ENCODE measurements around the gene PTPRN2. TPM values are rescaled to one million over a fixed set of nuclear protein-coding genes. Genes with fewer than 3 reads are reported as not detected.

PTPRN2 gene
- total and polyA plus RNA-seq, 2 donors = 1.7 to 1.9 TPM

DNA sequence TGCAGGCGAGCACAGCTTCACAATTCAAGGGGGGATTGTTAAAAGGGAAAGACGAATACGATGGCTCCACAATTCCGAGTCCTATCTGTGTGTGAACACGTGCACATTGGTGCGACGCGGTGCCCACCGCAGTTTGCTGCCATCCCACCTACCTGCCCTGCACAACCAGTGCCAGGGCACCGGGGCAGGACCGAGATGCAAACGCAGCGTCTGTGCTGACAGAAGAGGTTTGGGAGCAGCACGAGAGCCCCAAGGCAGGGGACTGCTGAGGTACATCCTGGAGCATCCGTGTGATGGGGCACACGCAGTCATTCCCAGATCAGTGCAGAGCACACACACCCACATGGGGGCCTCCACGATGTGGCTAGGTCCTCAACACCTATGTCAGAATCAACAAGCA lies 1029.6 kb downstream of the PTPRN2 start:
- no peak for DNase-seq (ENCODE audit: low read depth in 6 of 9, low spot score in 9 of 9)

DNA sequence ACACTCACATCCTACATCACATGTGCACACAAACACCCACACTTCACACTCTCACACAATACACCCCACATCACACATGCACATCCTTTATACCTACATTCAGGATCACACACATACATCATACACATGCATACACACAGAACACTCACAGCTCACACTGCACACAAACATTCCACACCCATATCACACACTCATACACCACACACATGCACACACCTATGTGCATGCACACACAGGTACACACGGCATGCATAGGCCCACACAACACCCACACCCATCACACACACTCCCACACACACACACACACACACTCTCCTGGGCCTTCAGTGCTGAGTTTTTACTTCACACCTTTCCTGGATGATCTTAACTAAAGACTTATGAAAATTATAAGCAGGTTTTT lies 1030.4 kb downstream of the PTPRN2 start:
- no peak overlapping the region for H3K4me3 ChIP-seq (ENCODE audit: low read length in 2 of 2)
- no peaks in the 10 kb centered on the region for H3K27me3 ChIP-seq (ENCODE audit: control insufficient read depth in 2 of 2, insufficient read depth in 1 of 2, low read length in 1 of 2)
- H3K9me3 ChIP-seq (ENCODE audit: control insufficient read depth in 2 of 2, insufficient read depth in 1 of 2, low read length in 1 of 2) = no peaks in the 10 kb centered on the region
- H3K4me1 ChIP-seq (ENCODE audit: control insufficient read depth in 2 of 2, insufficient read depth in 2 of 2, low read length in 2 of 2) = no peaks in the 10 kb centered on the region
- H3K27ac ChIP-seq (ENCODE audit: low read depth in 1 of 2, low read length in 1 of 2) = no peak overlapping the region
- no peaks in the 10 kb centered on the region for H3K36me3 ChIP-seq (ENCODE audit: control insufficient read depth in 2 of 2, insufficient read depth in 2 of 2, low read length in 1 of 2)
- 100% methylated on average over 1 of the region's 1 CpG for WGBS
- no peak for DNase-seq (ENCODE audit: low read depth in 6 of 9, low spot score in 9 of 9)

More for the DNA sequence above, 1029.6 kb downstream of the PTPRN2 start:
- Histone ChIP-seq H3K4me1 (ENCODE audit: control insufficient read depth in 2 of 2, insufficient read depth in 2 of 2, low read length in 2 of 2) (no peaks in the 10 kb centered on the region), H3K27ac (ENCODE audit: low read depth in 1 of 2, low read length in 1 of 2) (no peak overlapping the region), H3K9me3 (ENCODE audit: control insufficient read depth in 2 of 2, insufficient read depth in 1 of 2, low read length in 1 of 2) (peaks cover 0 to 6% of the 10 kb centered on the region in 2 donors), H3K36me3 (ENCODE audit: control insufficient read depth in 2 of 2, insufficient read depth in 2 of 2, low read length in 1 of 2) (no peaks in the 10 kb centered on the region), H3K27me3 (ENCODE audit: control insufficient read depth in 2 of 2, insufficient read depth in 1 of 2, low read length in 1 of 2) (no peaks in the 10 kb centered on the region), H3K4me3 (ENCODE audit: low read length in 2 of 2) (no peak overlapping the region)
- 97% methylated on average over 17 of the region's 17 CpGs for WGBS

DNA sequence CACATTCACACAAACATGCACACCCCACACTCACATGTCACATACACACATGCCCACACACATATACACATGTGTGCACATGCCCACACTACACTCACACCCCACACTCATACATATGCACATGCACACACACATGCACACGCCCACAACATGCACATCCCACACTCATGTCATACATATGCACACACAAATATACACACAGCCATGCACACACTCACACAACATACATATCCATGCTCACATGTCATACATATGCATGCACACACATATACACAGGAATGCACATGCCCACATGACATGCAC lies 1031.0 kb downstream of the PTPRN2 start:
- no peaks in the 10 kb centered on the region for H3K9me3 ChIP-seq (ENCODE audit: control insufficient read depth in 2 of 2, insufficient read depth in 1 of 2, low read length in 1 of 2)
- no peak for DNase-seq (ENCODE audit: low read depth in 6 of 9, low spot score in 9 of 9)
- H3K27me3 ChIP-seq (ENCODE audit: control insufficient read depth in 2 of 2, insufficient read depth in 1 of 2, low read length in 1 of 2) = no peaks in the 10 kb centered on the region
- H3K36me3 ChIP-seq (ENCODE audit: control insufficient read depth in 2 of 2, insufficient read depth in 2 of 2, low read length in 1 of 2) = no peaks in the 10 kb centered on the region
- no peak overlapping the region for H3K4me3 ChIP-seq (ENCODE audit: low read length in 2 of 2)
- no peak overlapping the region for H3K27ac ChIP-seq (ENCODE audit: low read depth in 1 of 2, low read length in 1 of 2)
- 94% methylated on average over 1 of the region's 1 CpG for WGBS
- H3K4me1 ChIP-seq (ENCODE audit: control insufficient read depth in 2 of 2, insufficient read depth in 2 of 2, low read length in 2 of 2) = no peaks in the 10 kb centered on the region

DNA sequence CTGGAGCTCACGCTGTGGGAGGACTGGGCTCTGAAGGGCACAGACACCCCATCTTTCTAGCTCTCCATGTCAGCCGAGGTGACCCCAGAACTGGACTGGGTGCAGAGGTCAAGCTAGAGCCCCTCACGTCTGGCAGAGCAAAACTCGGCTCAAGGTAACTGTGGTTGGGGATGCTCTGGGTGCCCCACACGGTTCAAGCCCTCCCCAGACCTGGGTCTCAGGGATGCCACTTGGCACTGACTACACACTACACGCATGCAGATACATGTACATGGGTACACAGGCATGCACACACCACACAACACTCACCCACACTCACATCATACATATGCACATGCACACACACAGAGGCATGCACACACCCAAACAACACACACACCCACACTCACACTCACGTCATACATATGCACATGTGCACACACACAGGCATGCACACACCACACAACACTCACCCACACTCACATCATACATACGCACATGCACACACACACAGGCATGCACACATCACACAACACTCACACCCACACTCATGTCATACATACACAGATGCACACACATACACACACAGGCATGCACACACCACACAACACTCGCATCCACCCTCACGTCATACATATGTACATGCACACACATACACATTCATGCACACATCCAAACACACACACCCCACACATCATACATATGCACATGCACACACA lies 1031.5 kb downstream of the PTPRN2 start:
- Histone ChIP-seq H3K36me3 (ENCODE audit: control insufficient read depth in 2 of 2, insufficient read depth in 2 of 2, low read length in 1 of 2) (no peaks in the 10 kb centered on the region), H3K4me3 (ENCODE audit: low read length in 2 of 2) (no peak overlapping the region), H3K9me3 (ENCODE audit: control insufficient read depth in 2 of 2, insufficient read depth in 1 of 2, low read length in 1 of 2) (no peaks in the 10 kb centered on the region), H3K27me3 (ENCODE audit: control insufficient read depth in 2 of 2, insufficient read depth in 1 of 2, low read length in 1 of 2) (no peaks in the 10 kb centered on the region), H3K4me1 (ENCODE audit: control insufficient read depth in 2 of 2, insufficient read depth in 2 of 2, low read length in 2 of 2) (no peaks in the 10 kb centered on the region), H3K27ac (ENCODE audit: low read depth in 1 of 2, low read length in 1 of 2) (no peak overlapping the region)
- WGBS = 97% methylated on average over 10 of the region's 10 CpGs
- DNase-seq (ENCODE audit: low read depth in 6 of 9, low spot score in 9 of 9) = no peak

DNA sequence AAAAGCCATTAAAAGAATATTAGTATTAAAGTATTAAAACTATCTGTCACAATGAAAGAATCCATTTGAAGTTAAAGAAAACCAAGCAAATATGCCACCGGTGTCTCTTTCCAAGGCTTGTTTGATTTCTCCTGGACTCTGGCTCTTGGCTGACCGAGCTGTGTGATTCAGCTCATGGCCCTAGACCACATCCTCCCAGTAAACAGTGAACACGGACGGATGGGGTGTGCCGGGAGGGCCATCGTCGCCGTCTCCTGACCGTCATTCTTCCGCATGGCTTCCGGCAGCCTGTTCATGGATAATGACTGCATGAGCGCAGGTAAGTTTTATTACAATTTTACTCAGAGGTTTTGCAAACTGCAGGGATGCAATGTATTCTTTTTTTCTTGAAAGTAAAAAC lies 1032.3 kb downstream of the PTPRN2 start:
- WGBS = 87% methylated on average over 12 of the region's 12 CpGs
- no peak for DNase-seq (ENCODE audit: low read depth in 6 of 9, low spot score in 9 of 9)
- H3K27ac ChIP-seq (ENCODE audit: low read depth in 1 of 2, low read length in 1 of 2) = no peak overlapping the region
- no peaks in the 10 kb centered on the region for H3K36me3 ChIP-seq (ENCODE audit: control insufficient read depth in 2 of 2, insufficient read depth in 2 of 2, low read length in 1 of 2)
- no peaks in the 10 kb centered on the region for H3K27me3 ChIP-seq (ENCODE audit: control insufficient read depth in 2 of 2, insufficient read depth in 1 of 2, low read length in 1 of 2)
- H3K4me1 ChIP-seq (ENCODE audit: control insufficient read depth in 2 of 2, insufficient read depth in 2 of 2, low read length in 2 of 2) = no peaks in the 10 kb centered on the region
- no peaks in the 10 kb centered on the region for H3K9me3 ChIP-seq (ENCODE audit: control insufficient read depth in 2 of 2, insufficient read depth in 1 of 2, low read length in 1 of 2)
- H3K4me3 ChIP-seq (ENCODE audit: low read length in 2 of 2) = no peak overlapping the region

DNA sequence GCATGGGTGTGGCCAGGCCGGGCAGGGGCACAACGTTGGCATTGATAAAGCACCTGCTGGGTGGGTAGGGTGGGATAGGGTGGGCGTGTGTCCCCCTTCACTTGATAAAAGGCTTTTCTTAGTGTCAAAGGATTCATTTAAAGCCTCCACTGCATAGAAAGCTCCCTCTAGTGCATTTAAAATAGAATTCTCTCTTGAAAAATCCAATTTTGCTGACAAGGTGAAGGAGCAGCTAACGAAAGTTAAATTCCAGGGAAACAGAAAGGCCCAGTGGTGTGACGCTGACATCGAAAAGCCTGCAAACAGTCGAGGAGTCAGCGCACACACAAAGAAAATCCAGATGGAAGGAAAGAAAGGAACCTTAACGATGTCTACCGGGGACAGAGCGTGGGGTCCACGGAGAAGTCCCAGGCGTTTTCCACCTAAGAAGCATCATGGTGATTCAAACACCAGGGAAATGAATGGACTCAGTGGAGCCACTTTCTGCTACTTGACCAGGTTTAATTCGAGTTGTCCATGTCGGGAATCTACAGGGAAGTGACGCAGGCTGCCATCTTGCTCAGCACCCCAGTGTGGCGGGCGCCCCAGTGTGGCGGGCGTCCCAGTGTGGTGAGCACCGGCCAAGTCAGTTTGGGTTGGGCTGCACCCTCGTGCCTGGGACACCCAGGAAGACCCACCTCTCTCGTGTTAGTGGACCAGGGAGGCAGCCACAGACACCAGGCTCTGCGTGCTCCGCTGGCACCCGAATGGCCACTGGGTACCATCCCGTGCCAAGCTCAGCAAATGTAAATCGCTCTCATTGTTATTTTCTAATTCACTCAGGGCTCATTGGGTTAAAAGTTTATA lies 1033.0 kb downstream of the PTPRN2 start:
- no peak overlapping the region for H3K4me3 ChIP-seq (ENCODE audit: low read length in 2 of 2)
- no peak overlapping the region for H3K27ac ChIP-seq (ENCODE audit: low read depth in 1 of 2, low read length in 1 of 2)
- no peaks in the 10 kb centered on the region for H3K36me3 ChIP-seq (ENCODE audit: control insufficient read depth in 2 of 2, insufficient read depth in 2 of 2, low read length in 1 of 2)
- no peaks in the 10 kb centered on the region for H3K4me1 ChIP-seq (ENCODE audit: control insufficient read depth in 2 of 2, insufficient read depth in 2 of 2, low read length in 2 of 2)
- no peaks in the 10 kb centered on the region for H3K9me3 ChIP-seq (ENCODE audit: control insufficient read depth in 2 of 2, insufficient read depth in 1 of 2, low read length in 1 of 2)
- H3K27me3 ChIP-seq (ENCODE audit: control insufficient read depth in 2 of 2, insufficient read depth in 1 of 2, low read length in 1 of 2) = no peaks in the 10 kb centered on the region
- 95% methylated on average over 28 of the region's 28 CpGs for WGBS
- DNase-seq (ENCODE audit: low read depth in 6 of 9, low spot score in 9 of 9) = no peak

DNA sequence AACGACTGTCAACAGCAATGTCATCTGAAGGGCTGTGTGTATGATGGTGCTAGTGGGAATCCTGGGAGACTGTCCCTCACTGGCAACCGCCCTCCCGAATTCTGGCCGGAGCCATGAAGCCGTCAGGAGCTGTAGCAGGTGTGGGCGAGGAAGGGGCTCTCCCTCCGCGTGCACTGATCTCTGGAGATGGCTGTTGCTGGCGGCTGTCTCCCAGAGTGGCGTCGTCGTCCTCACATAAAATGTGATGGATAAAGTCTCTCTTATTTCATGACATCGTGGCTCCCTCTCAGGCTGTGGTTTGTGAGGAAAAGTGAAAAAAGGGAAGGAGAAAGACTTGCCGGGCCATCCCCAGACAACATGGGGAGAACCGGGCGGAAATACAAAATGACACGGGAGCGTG lies 1034.4 kb downstream of the PTPRN2 start:
- H3K36me3 ChIP-seq (ENCODE audit: control insufficient read depth in 2 of 2, insufficient read depth in 2 of 2, low read length in 1 of 2) = no peaks in the 10 kb centered on the region
- H3K4me3 ChIP-seq (ENCODE audit: low read length in 2 of 2) = no peak overlapping the region
- WGBS = 92% methylated on average over 18 of the region's 18 CpGs
- H3K4me1 ChIP-seq (ENCODE audit: control insufficient read depth in 2 of 2, insufficient read depth in 2 of 2, low read length in 2 of 2) = no peaks in the 10 kb centered on the region
- no peak overlapping the region for H3K27ac ChIP-seq (ENCODE audit: low read depth in 1 of 2, low read length in 1 of 2)
- no peaks in the 10 kb centered on the region for H3K9me3 ChIP-seq (ENCODE audit: control insufficient read depth in 2 of 2, insufficient read depth in 1 of 2, low read length in 1 of 2)
- no peak for DNase-seq (ENCODE audit: low read depth in 6 of 9, low spot score in 9 of 9)
- no peaks in the 10 kb centered on the region for H3K27me3 ChIP-seq (ENCODE audit: control insufficient read depth in 2 of 2, insufficient read depth in 1 of 2, low read length in 1 of 2)

DNA sequence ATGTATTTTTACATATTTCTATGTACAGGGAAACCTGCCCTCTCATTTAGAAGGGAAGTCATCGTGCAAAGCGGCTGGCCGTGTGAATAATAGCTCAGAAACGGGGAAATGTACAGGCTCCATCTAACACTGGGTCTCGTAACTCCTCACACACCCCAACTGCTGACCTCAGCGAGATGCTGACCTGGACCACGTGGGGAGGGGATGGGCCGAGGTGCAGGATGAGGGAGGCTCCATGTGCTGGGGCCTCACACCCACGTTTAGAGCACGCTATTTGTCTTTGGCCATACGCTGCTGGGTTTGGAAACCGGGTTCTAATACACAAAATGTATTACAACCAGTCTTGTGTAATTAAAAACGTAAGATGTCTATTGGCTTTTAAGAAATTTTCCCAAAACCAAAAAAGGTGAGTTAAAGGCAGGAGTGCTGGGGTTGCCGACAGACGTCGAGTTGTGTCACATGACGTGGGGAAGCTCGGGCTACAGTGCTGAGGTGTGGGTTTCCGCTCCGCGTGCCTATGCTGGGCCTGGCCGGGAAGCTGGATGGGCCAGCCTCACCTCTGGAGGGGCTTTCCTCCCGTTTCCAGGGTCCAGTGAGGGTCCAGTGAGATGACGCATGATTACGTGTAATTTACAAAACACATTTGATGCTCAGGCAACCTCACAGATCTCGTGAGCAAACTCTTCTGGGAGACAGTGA lies 1035.2 kb downstream of the PTPRN2 start:
- DNase-seq (ENCODE audit: low read depth in 6 of 9, low spot score in 9 of 9) = no peak
- H3K4me3 ChIP-seq (ENCODE audit: low read length in 2 of 2) = no peak overlapping the region

More for the DNA sequence above, 1035.2 kb downstream of the PTPRN2 start:
- no peak overlapping the region for H3K27ac ChIP-seq (ENCODE audit: low read depth in 1 of 2, low read length in 1 of 2)
- 94% methylated on average over 26 of the region's 26 CpGs for WGBS
- no peaks in the 10 kb centered on the region for H3K9me3 ChIP-seq (ENCODE audit: control insufficient read depth in 2 of 2, insufficient read depth in 1 of 2, low read length in 1 of 2)
- no peaks in the 10 kb centered on the region for H3K4me1 ChIP-seq (ENCODE audit: control insufficient read depth in 2 of 2, insufficient read depth in 2 of 2, low read length in 2 of 2)
- no peaks in the 10 kb centered on the region for H3K36me3 ChIP-seq (ENCODE audit: control insufficient read depth in 2 of 2, insufficient read depth in 2 of 2, low read length in 1 of 2)
- no peaks in the 10 kb centered on the region for H3K27me3 ChIP-seq (ENCODE audit: control insufficient read depth in 2 of 2, insufficient read depth in 1 of 2, low read length in 1 of 2)

Measured in thymus (tissue), 11 donors.